A549 (cell line): ENCODE measurements around the gene FAM136A. TPM values are rescaled to one million over a fixed set of nuclear protein-coding genes. Genes with fewer than 3 reads are reported as not detected.
A peak's percentile ranks its signal among the peaks of the same experiment; 100 is the strongest.

Source experiments
- ATAC-seq, 2 experiments: fragments of 200-7000 bp in 1 of 2; fragments of >200 bp in 1 of 2; cut with Nextera tagmentation in 1 of 2; cut with Tn5 transposase in 1 of 2; 3 replicates each; pipeline versions ENCODE4 v1.8.0 to v1.9.1; 2018 to 2020; ENCODE audit warnings: mild to moderate bottlenecking in 1 of 2, moderate library complexity in 1 of 2
- CTCF ChIA-PET: fragments of 300-600 bp; sonication (Branson Sonifier 250); formaldehyde crosslinking; extraction: SDS; loops from one replicate; lab custom pipeline; 2021; ENCODE audit warnings: antibody characterized with exemption, inconsistent platforms; lab: Yijun Ruan, JAX
- POLR2A ChIA-PET: fragments of 350-600 bp; formaldehyde crosslinking; extraction: SDS; loops from one replicate; lab custom pipeline; 2021; ENCODE audit warnings: antibody characterized with exemption, inconsistent platforms; lab: Yijun Ruan, JAX
- DNase-seq, 2 experiments: peaks; one replicate each; pipeline versions ENCODE4 v3.0.0 to v3.0.0-alpha.2; 2011 to 2016; ENCODE audit warnings: low read depth in 1 of 2, low spot score in 1 of 2
- FAIRE-seq: peaks from 2 replicates; lab custom pipeline; 2011; peaks lifted over from hg19 to GRCh38; lab: Jason Lieb, UNC
- H3K27ac ChIP-seq, 2 experiments: fragments of >200 bp; sonication (Bioruptor Twin); formaldehyde crosslinking; 3 replicates each; pipeline ENCODE4 v1.5.1; 2016 to 2017
- H3K4me1 ChIP-seq: fragments of >200 bp; sonication (Bioruptor Twin); formaldehyde crosslinking; 3 replicates; pipeline ENCODE4 v1.6.1; 2016
- H3K4me2 ChIP-seq: fragments of >200 bp; sonication (Bioruptor Twin); formaldehyde crosslinking; 3 replicates; pipeline ENCODE4 v1.6.1; 2016
- H3K4me3 ChIP-seq: fragments of >200 bp; sonication (Bioruptor Twin); formaldehyde crosslinking; 3 replicates; pipeline ENCODE4 v1.5.1; 2016
- H3K9me3 ChIP-seq: fragments of >200 bp; sonication (Bioruptor Twin); formaldehyde crosslinking; 3 replicates; pipeline ENCODE4 v1.6.1; 2016
- CBX2 ChIP-seq: fragments of 200-600 bp; sonication (generic); IDR thresholded peaks from 2 replicates; pipeline ENCODE4 v1.6.1; 2016; ENCODE audit warnings: low read depth, mild to moderate bottlenecking, borderline replicate concordance
- CBX8 ChIP-seq: fragments of 200-600 bp; sonication (generic); IDR thresholded peaks from 2 replicates; pipeline ENCODE4 v1.6.1; 2016
- CEBPB ChIP-seq, 2 experiments: fragments of >200 bp in 1 of 2; sonication (Bioruptor Twin) in 1 of 2; formaldehyde crosslinking in 1 of 2; IDR thresholded peaks; 2 replicates each; pipeline ENCODE4 v1.6.1; 2012 to 2016
- CHD2 ChIP-seq: fragments of 150-350 bp; IDR thresholded peaks from 2 replicates; pipeline ENCODE4 v1.6.1; 2014; ENCODE audit warnings: low read length; ENCODE audit not compliant: partially characterized antibody
- CTCF ChIP-seq: fragments of >200 bp; sonication (Bioruptor Twin); formaldehyde crosslinking; IDR thresholded peaks from 3 replicates; pipeline ENCODE4 v1.5.1; 2016
- EHF ChIP-seq: fragments of 250-450 bp; sonication (Bioruptor Pico); IDR thresholded peaks from 2 replicates; pipeline ENCODE4 v1.5.0; 2020; ENCODE audit warnings: mild to moderate bottlenecking
- ESRRA ChIP-seq: fragments of 150-350 bp; IDR thresholded peaks from 2 replicates; pipeline ENCODE4 v1.6.1; 2014; ENCODE audit warnings: mild to moderate bottlenecking, low read length, borderline replicate concordance
- FOSB ChIP-seq: fragments of 250-450 bp; sonication (Bioruptor Pico); IDR thresholded peaks from 2 replicates; pipeline ENCODE4 v1.5.0; 2020; ENCODE audit warnings: mild to moderate bottlenecking, moderate library complexity
- FOSL2 ChIP-seq, 2 experiments: fragments of 450-650 bp in 1 of 2; fragments of >200 bp in 1 of 2; sonication (Bioruptor Twin) in 1 of 2; formaldehyde crosslinking; IDR thresholded peaks; 2 replicates each; pipeline versions ENCODE4 v1.5.0 to v1.6.1; 2016 to 2020; ENCODE audit warnings: mild to moderate bottlenecking in 1 of 2, moderate library complexity in 1 of 2
- FOXS1 ChIP-seq: fragments of 250-450 bp; sonication (Bioruptor Pico); IDR thresholded peaks from 2 replicates; pipeline ENCODE4 v1.5.0; 2020; ENCODE audit warnings: mild to moderate bottlenecking, moderate library complexity
- HEYL ChIP-seq: fragments of 250-450 bp; sonication (Bioruptor Pico); IDR thresholded peaks from 2 replicates; pipeline ENCODE4 v1.8.0; 2021; ENCODE audit warnings: mild to moderate bottlenecking, moderate library complexity
- HMGXB4 ChIP-seq: fragments of 250-450 bp; sonication (Bioruptor Pico); IDR thresholded peaks from 2 replicates; pipeline ENCODE4 v1.5.0; 2021; ENCODE audit warnings: mild to moderate bottlenecking, moderate library complexity, borderline replicate concordance
- HOXB5 ChIP-seq: fragments of 250-450 bp; sonication (Bioruptor Pico); IDR thresholded peaks from 2 replicates; pipeline ENCODE4 v1.5.0; 2020; ENCODE audit warnings: mild to moderate bottlenecking, moderate library complexity
- MYC ChIP-seq: IDR thresholded peaks from 2 replicates; pipeline ENCODE4 v1.6.1; 2012; ENCODE audit warnings: mild to moderate bottlenecking, inconsistent platforms, low read length, improper control_type of control experiment, borderline replicate concordance
- NFE2L2 ChIP-seq: fragments of 150-350 bp; conservative IDR thresholded peaks from 2 replicates; pipeline ENCODE4 v1.6.1; 2014; ENCODE audit warnings: low read length
- PBX3 ChIP-seq: IDR thresholded peaks from 2 replicates; pipeline ENCODE4 v1.6.1; 2012
- RAD21 ChIP-seq, 2 experiments: fragments of >200 bp in 1 of 2; sonication (Bioruptor Twin) in 1 of 2; formaldehyde crosslinking in 1 of 2; IDR thresholded peaks in 1 of 2; conservative IDR thresholded peaks in 1 of 2; 2 replicates in 1 of 2; 3 replicates in 1 of 2; pipeline ENCODE4 v1.6.1; 2012 to 2018; ENCODE audit warnings: inconsistent platforms in 1 of 2
- RCOR1 ChIP-seq: fragments of 150-350 bp; IDR thresholded peaks from 2 replicates; pipeline ENCODE4 v1.6.1; 2014; ENCODE audit warnings: antibody characterized with exemption, low read length, low read depth
- RFX5 ChIP-seq: fragments of 450-650 bp; IDR thresholded peaks from 2 replicates; pipeline ENCODE4 v1.7.1; 2014; ENCODE audit warnings: antibody characterized with exemption, mild to moderate bottlenecking, moderate library complexity
- SREBF2 ChIP-seq: fragments of 450-650 bp; IDR thresholded peaks from 2 replicates; pipeline ENCODE4 v1.6.1; 2014; ENCODE audit warnings: mild to moderate bottlenecking, moderate library complexity
- TP53 ChIP-seq: fragments of 250-450 bp; sonication (Bioruptor Pico); IDR thresholded peaks from 2 replicates; pipeline ENCODE4 v1.5.0; 2021; ENCODE audit warnings: mild to moderate bottlenecking, moderate library complexity
- USF2 ChIP-seq: fragments of 450-650 bp; IDR thresholded peaks from 2 replicates; pipeline ENCODE4 v1.6.1; 2014; ENCODE audit warnings: antibody characterized with exemption
- ZC3H11A ChIP-seq: fragments of 450-650 bp; IDR thresholded peaks from 2 replicates; pipeline ENCODE4 v1.6.1; 2014; ENCODE audit warnings: antibody characterized with exemption, mild to moderate bottlenecking
- WGBS: methylation state at CpG from one replicate; pipeline ENCODE4 v1.1.6; 2017; ENCODE audit errors: missing lambda C conversion rate; 5-methylcytosine and 5-hydroxymethylcytosine counted together
- polyA plus RNA-seq, 4 experiments: library from polyadenylated mRNA; depleted of rRNA in 3 of 4; stranded (reverse); fragments of >200 nt; fragmentation: RNase III in 1 of 4; extraction: RNeasy Plus Mini Kit Qiagen cat#74134 plus additional on column Dnase treatment in 1 of 4; gene quantifications; 2 replicates in 3 of 4; 3 replicates in 1 of 4; pipeline ENCODE4 v1.2.3, GENCODE V29; 2011 to 2017

The FAM136A gene
- polyA plus RNA-seq, 2 of the 4 experiments (the other 2 are of a cell fraction) = 117 to 119 TPM

- no peak for TF ChIP-seq USF2
- TF ChIP-seq RAD21 (conservative IDR thresholded peaks at IDR 0.05 in 1 of 2, IDR thresholded peaks at IDR 0.05 in 1 of 2) = no peak
- TF ChIP-seq ESRRA = no peak
Measured at GRCh38 chr2:70314640-70315039, 12.8 kb upstream of the FAM136A start (continued).

- DNase-seq = no peak
- peak; percentile 32 for FAIRE-seq
- H3K4me1 ChIP-seq = no peaks in the 10 kb centered on the region
- H3K4me2 ChIP-seq = no peak overlapping the region
- H3K9me3 ChIP-seq = no peaks in the 10 kb centered on the region
- CTCF ChIA-PET = interaction anchor here (0.7 to 14.4 kb wide), 9 partner anchors 9 to 473 kb away, joined by 3 to 322 read pairs (median 6); partner anchors contain the start of gene FAM136A
- H3K4me3 ChIP-seq = no peak overlapping the region
- no peak overlapping the region for H3K27ac ChIP-seq
- no peak for ATAC-seq
- TF ChIP-seq SREBF2 (no peak), FOSL2 (IDR thresholded peaks at IDR 0.05) (no peak), FOSL2 (CRISPR knock-in tag; IDR thresholded peaks at IDR 0.05) (no peak), CTCF (no peak), HOXB5 (no peak), RCOR1 (no peak), ZC3H11A (no peak), PBX3 (no peak), RFX5 (no peak), CHD2 (no peak), EHF (CRISPR knock-in tag) (no peak), NFE2L2 (no peak), CBX8 (no peak), FOSB (no peak), FOXS1 (CRISPR knock-in tag) (no peak), CEBPB (IDR thresholded peaks at IDR 0.05) (no peak), TP53 (CRISPR knock-in tag) (no peak), HMGXB4 (CRISPR knock-in tag) (no peak), HEYL (CRISPR knock-in tag) (no peak), MYC (no peak), CBX2 (no peak)
- WGBS = 77% methylated on average over 1 of the region's 1 CpG
- POLR2A ChIA-PET = interaction anchor here (0.5 kb wide), 1 partner anchor 9 kb away, joined by 3 read pairs; no protein-coding TSS in a partner anchor
Measured at GRCh38 chr2:70312560-70312959, 10.7 kb upstream of the FAM136A start.
